Stimulated activated naive CD8-positive, alpha-beta T cell treated with anti-CD3 and anti-CD28 coated beads, Interleukin-15, Interleukin-2, amounts not matched to agents 100 U/mL and 50 U/mL, for 24 hours (primary cell): Measurements from ENCODE around the gene PTPN7.
"Not testable (repeated sequence)": the region's sequence is repeated elsewhere in the genome, so short reads cannot be mapped to it uniquely, and the experiment has no call there.

Experiments
- ATAC-seq: fragments of 150-1000 bp; cut with Tn5 transposase; one replicate; pipeline ENCODE4 v1.10.0; 2021
- DNase-seq: peaks from one replicate; pipeline ENCODE4 v3.0.0; 2021

The PTPN7 gene

GRCh38 chr1:202152399-202152798, 8.0 kb downstream of the PTPN7 start:
- ATAC-seq (no peak), DNase-seq (no peak)

DNA sequence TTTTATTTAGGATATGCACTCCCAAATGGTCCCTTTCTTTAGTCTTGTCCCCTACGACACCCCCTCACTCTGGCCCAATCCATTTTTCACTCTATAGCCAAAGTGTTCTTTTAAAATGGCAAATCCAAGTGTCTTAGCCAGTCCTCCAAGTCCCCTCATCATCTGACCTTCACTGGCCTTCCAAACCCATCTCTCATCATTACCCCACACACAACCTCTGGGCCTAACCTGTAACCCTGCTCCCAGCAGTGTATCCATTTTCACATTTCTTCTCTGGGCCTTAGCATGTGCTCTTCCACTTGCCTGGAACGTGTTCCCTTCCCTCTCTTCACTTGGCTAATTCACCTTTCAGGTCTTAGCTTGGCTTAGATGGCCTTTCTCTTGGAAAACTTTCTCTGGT, 9.4 kb downstream of the PTPN7 start:
- no peak for ATAC-seq
- no peak for DNase-seq

DNA sequence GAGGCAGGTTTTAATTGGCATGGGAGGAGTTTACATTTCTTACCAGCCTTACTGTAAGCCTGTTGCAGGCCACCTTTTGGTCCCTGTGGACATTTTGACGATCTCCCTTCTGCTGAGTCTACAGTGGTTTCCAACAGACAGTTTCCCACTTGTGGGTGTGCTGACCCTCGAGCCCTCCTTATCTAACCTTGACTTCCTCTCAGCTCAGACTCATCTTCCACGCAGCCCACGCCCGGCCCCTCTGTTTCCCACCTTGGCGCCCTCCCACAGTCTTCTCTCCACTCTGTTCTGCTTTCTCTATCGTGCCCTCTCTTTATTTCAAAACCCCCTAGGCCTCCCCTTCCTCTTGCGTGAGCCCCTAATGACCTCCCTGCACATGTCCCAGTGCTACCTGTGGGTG, 9.8 kb downstream of the PTPN7 start:
- DNase-seq: no peak
- no peak for ATAC-seq

DNA sequence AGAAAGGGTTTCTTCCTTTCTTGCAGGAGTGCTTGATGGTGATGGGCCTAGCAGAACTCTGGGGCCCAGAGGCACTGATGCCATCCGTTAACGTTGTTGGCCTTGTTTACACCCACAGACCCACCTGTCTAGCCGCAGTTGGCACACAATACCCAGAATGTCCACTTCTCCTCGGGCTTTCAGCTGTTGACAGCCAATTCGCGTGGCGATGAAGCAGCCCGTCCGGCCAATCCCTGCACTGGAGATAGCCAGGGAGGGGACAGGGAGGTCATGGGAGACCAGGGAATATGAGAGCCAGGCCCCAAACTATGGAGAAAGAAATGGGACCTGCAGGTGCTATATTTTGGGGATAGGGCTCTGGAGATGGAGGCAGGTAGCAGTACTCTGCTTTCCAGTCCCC, 10.2 kb downstream of the PTPN7 start:
- no peak for ATAC-seq
- DNase-seq: no peak

- ATAC-seq: no peak
- no peak for DNase-seq
These were observed 10.8 kb downstream of the PTPN7 start for GRCh38 chr1:202149566-202149965.

- DNase-seq: no peak
These were observed 12.0 kb downstream of the PTPN7 start for GRCh38 chr1:202148391-202148790.

DNA sequence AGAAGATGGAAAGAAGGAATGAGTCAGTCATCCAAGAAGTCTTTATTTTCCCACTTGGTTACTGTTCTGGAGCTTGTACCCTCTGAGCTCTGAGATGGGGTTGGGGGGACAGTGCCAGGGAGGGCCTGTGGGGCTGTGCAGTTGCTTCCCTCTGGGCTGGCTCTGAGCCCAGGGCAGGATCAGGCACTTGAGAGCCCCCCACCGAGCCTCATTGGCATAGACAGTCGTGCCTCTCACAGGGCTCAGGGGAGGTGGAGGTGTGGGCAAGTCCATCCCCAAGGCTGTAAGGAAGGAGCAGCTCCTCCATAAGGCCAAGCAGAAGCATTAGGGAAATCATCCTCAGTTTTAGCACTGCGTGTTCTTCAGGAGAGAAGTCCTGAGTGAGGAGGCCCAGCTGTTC, 13.4 kb downstream of the PTPN7 start:
- DNase-seq: no peak

More at GRCh38 chr1:202148391-202148790, 12.0 kb downstream of the PTPN7 start:
- no peak for ATAC-seq

DNA sequence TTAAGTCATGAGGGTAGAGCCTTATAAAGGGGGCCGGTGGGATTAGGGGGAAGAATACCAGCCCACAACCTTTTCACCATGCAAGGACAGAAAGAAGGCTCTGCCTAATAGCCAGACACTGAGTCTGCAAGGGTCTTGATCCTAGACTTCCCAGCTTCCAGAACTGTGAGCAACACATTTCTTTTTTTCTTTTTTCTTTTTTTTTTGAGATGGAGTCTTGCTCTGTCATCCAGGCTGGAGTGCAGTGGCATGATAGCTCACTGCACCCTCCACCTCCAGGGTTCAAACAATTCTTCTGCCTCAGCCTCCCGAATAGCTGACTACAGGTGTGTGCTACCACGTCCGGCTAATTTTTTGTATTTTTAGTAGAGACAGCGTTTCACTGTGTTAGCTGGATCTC, 14.1 kb downstream of the PTPN7 start:
- DNase-seq (no peak), ATAC-seq (no peak)

More for the DNA sequence above, 13.4 kb downstream of the PTPN7 start:
- ATAC-seq: no peak

DNA sequence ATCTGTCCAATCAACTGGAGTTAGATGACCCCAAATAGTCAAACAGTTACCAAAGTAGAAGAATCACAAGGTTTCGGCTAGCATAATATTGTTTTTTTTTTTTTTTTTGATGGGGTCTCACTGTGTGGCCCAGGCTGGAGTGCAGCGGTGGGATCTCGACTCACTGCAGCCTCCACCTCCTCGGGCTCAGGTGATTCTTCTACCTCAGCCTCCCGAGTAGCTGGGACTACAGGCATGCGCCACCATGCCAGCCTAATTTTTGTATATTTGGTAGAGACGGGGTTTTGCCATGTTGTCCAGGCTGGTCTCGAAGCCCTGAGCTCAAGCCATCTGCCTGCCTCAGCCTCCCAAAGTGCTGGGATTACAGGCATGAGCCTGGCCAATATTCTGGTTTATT, 14.7 kb downstream of the PTPN7 start:
- ATAC-seq, DNase-seq: not testable (repeated sequence)

- ATAC-seq: peak; percentile 64
- peak; percentile 69 for DNase-seq
These were observed 15.2 kb downstream of the PTPN7 start for GRCh38 chr1:202145068-202145743.

DNA sequence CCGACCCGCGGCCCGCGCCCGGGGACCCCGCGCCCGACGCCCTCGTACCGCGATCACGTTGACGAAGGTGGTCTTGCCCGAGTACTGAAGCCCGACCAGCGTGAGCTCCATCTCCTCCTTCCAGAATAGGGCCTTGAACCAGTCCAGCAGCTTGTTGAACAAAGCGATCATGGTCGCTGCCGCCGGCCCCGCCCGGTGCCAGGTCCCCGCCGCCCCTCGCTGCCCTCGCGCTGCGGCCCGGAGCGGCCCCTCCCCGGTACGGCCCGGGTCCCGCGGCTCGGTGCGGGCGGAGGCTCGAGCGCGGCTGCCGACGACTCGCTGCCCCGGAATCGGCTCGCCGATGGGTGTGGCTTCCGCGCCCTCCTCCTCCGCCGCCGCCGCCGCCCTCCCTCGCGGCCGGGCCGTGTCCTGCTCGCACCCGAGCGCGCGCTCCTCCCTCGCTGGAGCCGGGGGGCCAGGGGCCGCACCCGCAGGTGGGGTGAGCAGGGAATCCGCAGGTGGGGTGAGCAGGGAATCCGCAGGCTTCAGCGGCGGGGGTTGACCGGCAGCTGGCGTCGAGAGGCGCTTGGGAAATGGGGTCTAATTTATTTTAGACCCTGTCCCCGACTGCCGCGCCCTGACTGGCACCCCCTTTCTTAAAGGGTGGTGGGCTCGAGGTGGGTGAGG, 15.9 kb downstream of the PTPN7 start, which contains the start of gene ARL8A:
Gene ARL8A (minus strand): TSS at position 336 of the 666 bp plus-strand sequence. CDS start 165 bp downstream, at position 171.
- DNase-seq (peak; percentile 82), ATAC-seq (peak; percentile 64)

- ATAC-seq: peak; percentile 13
- peak; percentile 48 for DNase-seq
These were observed 16.5 kb downstream of the PTPN7 start for GRCh38 chr1:202143768-202144401.

DNA sequence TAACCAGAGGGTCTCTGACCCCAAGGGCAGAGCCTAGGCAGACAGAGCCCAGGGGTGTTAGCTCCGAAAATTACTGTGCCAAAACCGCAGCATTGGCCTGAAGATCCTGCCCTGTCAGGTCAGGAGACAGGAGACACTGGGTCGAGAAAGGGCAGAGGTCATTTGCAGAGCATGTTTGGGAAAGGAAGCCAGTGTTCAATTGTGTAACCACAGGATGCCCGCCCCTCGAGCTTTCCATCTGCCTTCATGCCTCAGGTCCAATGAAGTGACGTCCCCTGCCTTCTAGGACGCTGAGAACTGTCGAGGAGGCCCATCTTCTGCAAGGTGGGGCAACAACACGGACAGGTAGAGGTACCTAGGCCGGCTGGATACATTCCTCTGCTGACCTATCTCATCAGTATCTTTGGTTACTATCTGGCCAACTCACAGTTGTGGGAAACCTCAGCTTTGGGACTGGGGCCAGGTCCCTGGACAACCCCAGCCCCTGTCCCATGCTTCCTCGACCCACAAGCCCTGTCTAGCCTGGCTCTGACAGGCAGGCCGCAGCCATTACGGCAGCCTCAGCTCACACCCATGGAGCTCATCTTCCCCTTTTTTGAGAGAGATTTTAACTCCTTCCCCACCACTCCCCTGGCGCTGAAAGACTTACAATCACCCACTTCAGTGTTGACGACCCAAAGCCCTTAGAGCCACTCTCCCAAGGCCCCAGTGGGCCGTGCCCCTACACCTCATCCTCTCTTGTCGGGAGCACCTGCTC, 17.2 kb downstream of the PTPN7 start:
- DNase-seq (peak; percentile 24), ATAC-seq (peak; percentile 4)

- not testable (repeated sequence) for ATAC-seq, DNase-seq
These were observed 18.9 kb downstream of the PTPN7 start for GRCh38 chr1:202141468-202141867.

- no peak for ATAC-seq
- DNase-seq: no peak
These were observed 19.6 kb downstream of the PTPN7 start for GRCh38 chr1:202140833-202141232.

GRCh38 chr1:202135221-202135721, 25.1 kb downstream of the PTPN7 start:
- ATAC-seq: peak; percentile 72
- DNase-seq: peak; percentile 50

- ATAC-seq: no peak
- DNase-seq: no peak
These were observed 25.7 kb downstream of the PTPN7 start for GRCh38 chr1:202134645-202135172.

- ATAC-seq (no peak), DNase-seq (no peak)
These were observed 26.4 kb downstream of the PTPN7 start for GRCh38 chr1:202133989-202134388.

GRCh38 chr1:202133496-202133895, 26.9 kb downstream of the PTPN7 start:
- DNase-seq: no peak
- ATAC-seq: no peak

GRCh38 chr1:202133001-202133400, 27.4 kb downstream of the PTPN7 start:
- ATAC-seq: no peak

GRCh38 chr1:202131956-202132821, 28.2 kb downstream of the PTPN7 start:
- no peak for ATAC-seq
- no peak for DNase-seq

More at GRCh38 chr1:202133001-202133400, 27.4 kb downstream of the PTPN7 start:
- no peak for DNase-seq
